Mesodermal cell (in vitro differentiated cells): Measurements from ENCODE around the gene CKS1B.

Source experiments
- H3K27ac ChIP-seq: 2 replicates; pipeline ENCODE4 v1.7.0; 2013; ENCODE audit warnings: mild to moderate bottlenecking, low read depth, low read length, moderate library complexity; ENCODE audit not compliant: severe bottlenecking
- H3K36me3 ChIP-seq: 2 replicates; pipeline ENCODE4 v1.7.1; 2013; ENCODE audit warnings: mild to moderate bottlenecking, low read length, moderate library complexity; ENCODE audit not compliant: control insufficient read depth, insufficient read depth
- H3K4me1 ChIP-seq: one replicate; pipeline ENCODE4 v1.7.1; 2013; ENCODE audit warnings: mild to moderate bottlenecking, low read length; ENCODE audit not compliant: insufficient read depth, control insufficient read depth, poor library complexity, severe bottlenecking
- H3K4me3 ChIP-seq: 2 replicates; pipeline ENCODE4 v1.7.0; 2013; ENCODE audit warnings: low read length, control low read depth, mild to moderate bottlenecking; ENCODE audit not compliant: insufficient read depth, poor library complexity, severe bottlenecking; ENCODE audit errors: extremely low read depth
- H3K9me3 ChIP-seq: 2 replicates; pipeline ENCODE4 v1.7.1; 2013; ENCODE audit warnings: mild to moderate bottlenecking, low read length, moderate library complexity; ENCODE audit not compliant: control insufficient read depth
- WGBS, 2 experiments: methylation state at CpG; one replicate each; pipeline ENCODE4 v1.1.5; 2013; ENCODE audit warnings: missing lambda C conversion rate in 2 of 2; ENCODE audit not compliant: insufficient coverage in 2 of 2; 5-methylcytosine and 5-hydroxymethylcytosine counted together

Gene CKS1B

GRCh38 chr1:155017946-155018316 lies 43.5 kb downstream of the CKS1B start:
- Histone ChIP-seq H3K27ac (no peak overlapping the region), H3K9me3 (no peaks in the 10 kb centered on the region), H3K36me3 (peaks cover 31% of the 10 kb centered on the region), H3K4me1 (peaks cover 18% of the 10 kb centered on the region), H3K4me3 (no peak overlapping the region)
- WGBS, 2 experiments, result 83 to 94% methylated on average over 2 to 3 of the region's 6 CpGs

GRCh38 chr1:155018617-155019348 lies 44.3 kb downstream of the CKS1B start:
- H3K4me3 ChIP-seq, result no peak overlapping the region
- H3K27ac ChIP-seq, result no peak overlapping the region
- H3K4me1 ChIP-seq, result peaks cover 15% of the 10 kb centered on the region
- H3K9me3 ChIP-seq, result no peaks in the 10 kb centered on the region
- WGBS, 2 experiments, result 84 to 89% methylated on average over 3 to 4 of the region's 8 CpGs
- peaks cover 30% of the 10 kb centered on the region for H3K36me3 ChIP-seq

GRCh38 chr1:155019377-155020245 lies 45.1 kb downstream of the CKS1B start:
- Histone ChIP-seq H3K9me3 (no peaks in the 10 kb centered on the region), H3K27ac (no peak overlapping the region), H3K4me1 (peaks cover 15% of the 10 kb centered on the region), H3K4me3 (no peak overlapping the region), H3K36me3 (peaks cover 23% of the 10 kb centered on the region)
- WGBS, 2 experiments, result 85 to 90% methylated on average over 11 of the region's 11 CpGs

GRCh38 chr1:155022136-155022926 lies 47.9 kb downstream of the CKS1B start:
- Histone ChIP-seq H3K9me3 (no peaks in the 10 kb centered on the region), H3K27ac (no peak overlapping the region), H3K4me3 (no peak overlapping the region), H3K4me1 (peaks cover 8% of the 10 kb centered on the region), H3K36me3 (no peaks in the 10 kb centered on the region)
- WGBS, 2 experiments, result 85 to 91% methylated on average over 5 to 6 of the region's 8 CpGs

GRCh38 chr1:155022927-155023236 lies 48.4 kb downstream of the CKS1B start:
- Histone ChIP-seq H3K4me3 (no peak overlapping the region), H3K36me3 (no peaks in the 10 kb centered on the region), H3K4me1 (peaks cover 8% of the 10 kb centered on the region), H3K9me3 (no peaks in the 10 kb centered on the region), H3K27ac (no peak overlapping the region)
- 92% methylated on average over 4 of the region's 4 CpGs for WGBS, 2 experiments

GRCh38 chr1:155023627-155024026 lies 49.1 kb downstream of the CKS1B start:
- 83 to 90% methylated on average over 5 of the region's 5 CpGs for WGBS, 2 experiments
- no peaks in the 10 kb centered on the region for H3K9me3 ChIP-seq
- H3K4me3 ChIP-seq, result no peak overlapping the region
- H3K36me3 ChIP-seq, result no peaks in the 10 kb centered on the region
- H3K27ac ChIP-seq, result no peak overlapping the region
- H3K4me1 ChIP-seq, result peaks cover 8% of the 10 kb centered on the region

GRCh38 chr1:155024315-155024714 lies 49.8 kb downstream of the CKS1B start:
- Histone ChIP-seq H3K4me3 (no peak overlapping the region), H3K9me3 (no peaks in the 10 kb centered on the region), H3K36me3 (no peaks in the 10 kb centered on the region), H3K4me1 (peaks cover 1% of the 10 kb centered on the region), H3K27ac (no peak overlapping the region)
- WGBS, 2 experiments, result 93 to 97% methylated on average over 8 to 9 of the region's 9 CpGs

GRCh38 chr1:155026154-155026553 lies 51.7 kb downstream of the CKS1B start:
- WGBS, 2 experiments, result 49 to 72% methylated on average over 6 to 7 of the region's 9 CpGs
- H3K36me3 ChIP-seq, result no peaks in the 10 kb centered on the region
- no peaks in the 10 kb centered on the region for H3K4me1 ChIP-seq
- H3K9me3 ChIP-seq, result no peaks in the 10 kb centered on the region
- H3K4me3 ChIP-seq, result no peak overlapping the region
- H3K27ac ChIP-seq, result no peak overlapping the region

- H3K36me3 ChIP-seq, result no peaks in the 10 kb centered on the region
- H3K4me3 ChIP-seq, result no peak overlapping the region
- no peaks in the 10 kb centered on the region for H3K9me3 ChIP-seq
- H3K4me1 ChIP-seq, result no peaks in the 10 kb centered on the region
- 91 to 94% methylated on average over 6 of the region's 6 CpGs for WGBS, 2 experiments
- H3K27ac ChIP-seq, result no peak overlapping the region
Measured at GRCh38 chr1:155026588-155026987, 52.1 kb downstream of the CKS1B start.
